GM19239 (cell line): ENCODE measurements around the gene MAP2K5.

Source experiments
- DNase-seq: peaks from one replicate; pipeline ENCODE4 v3.0.0; 2011; ENCODE audit warnings: low spot score; ENCODE audit not compliant: insufficient read length
- FAIRE-seq: peaks from 2 replicates; lab custom pipeline; 2011; peaks lifted over from hg19 to GRCh38; lab: Jason Lieb, UNC

The MAP2K5 gene

GRCh38 chr15:67792250-67792942 is 249.9 kb downstream of the MAP2K5 start:
- no peak for DNase-seq
- FAIRE-seq = no peak

- no peak for FAIRE-seq
These were observed 252.5 kb downstream of the MAP2K5 start for GRCh38 chr15:67794832-67795574.

GRCh38 chr15:67796196-67797127 is 254.0 kb downstream of the MAP2K5 start:
- DNase-seq = no peak

More at GRCh38 chr15:67794832-67795574, 252.5 kb downstream of the MAP2K5 start:
- DNase-seq = no peak

GRCh38 chr15:67799801-67800205 is 257.3 kb downstream of the MAP2K5 start:
- DNase-seq (no peak), FAIRE-seq (no peak)

More at GRCh38 chr15:67796196-67797127, 254.0 kb downstream of the MAP2K5 start:
- FAIRE-seq = no peak

GRCh38 chr15:67801142-67801541 is 258.6 kb downstream of the MAP2K5 start:
- FAIRE-seq (no peak), DNase-seq (no peak)

- FAIRE-seq = no peak
These were observed 259.7 kb downstream of the MAP2K5 start for GRCh38 chr15:67801926-67802914.

GRCh38 chr15:67803299-67803698 is 260.8 kb downstream of the MAP2K5 start:
- FAIRE-seq (no peak), DNase-seq (no peak)

More at GRCh38 chr15:67801926-67802914, 259.7 kb downstream of the MAP2K5 start:
- DNase-seq = no peak

- DNase-seq (no peak), FAIRE-seq (no peak)
These were observed 261.7 kb downstream of the MAP2K5 start for GRCh38 chr15:67803996-67804843.

- DNase-seq (no peak), FAIRE-seq (no peak)
These were observed 262.6 kb downstream of the MAP2K5 start for GRCh38 chr15:67805008-67805665.

GRCh38 chr15:67805666-67806516 is 263.4 kb downstream of the MAP2K5 start:
- no peak for FAIRE-seq
- DNase-seq = no peak

- DNase-seq (no peak), FAIRE-seq (no peak)
These were observed 264.0 kb downstream of the MAP2K5 start for GRCh38 chr15:67806536-67806935.

GRCh38 chr15:67807141-67807540 is 264.6 kb downstream of the MAP2K5 start:
- DNase-seq (no peak), FAIRE-seq (no peak)

- FAIRE-seq (no peak), DNase-seq (no peak)
These were observed 265.3 kb downstream of the MAP2K5 start for GRCh38 chr15:67807836-67808235.

GRCh38 chr15:67808821-67809220 is 266.3 kb downstream of the MAP2K5 start:
- FAIRE-seq (no peak), DNase-seq (no peak)

- FAIRE-seq (no peak), DNase-seq (no peak)
These were observed 266.9 kb downstream of the MAP2K5 start for GRCh38 chr15:67809441-67809840.

- DNase-seq (no peak), FAIRE-seq (no peak)
These were observed 267.4 kb downstream of the MAP2K5 start for GRCh38 chr15:67809866-67810265.

GRCh38 chr15:67812241-67812644 is 269.7 kb downstream of the MAP2K5 start:
- FAIRE-seq = no peak

More at GRCh38 chr15:67812241-67812644, 269.7 kb downstream of the MAP2K5 start:
- DNase-seq = no peak
